GM12878 (cell line): ENCODE results near the gene SLC12A5. TPM values are rescaled to one million over a fixed set of nuclear protein-coding genes. Genes with fewer than 3 reads are reported as not detected.
A peak's percentile ranks its signal among the peaks of the same experiment; 100 is the strongest.

Experiments
- BHLHE40 ChIP-seq, 2 experiments: fragments of 450-650 bp in 1 of 2; IDR thresholded peaks; 2 replicates each; pipeline ENCODE4 v1.6.1; 2011 to 2017; ENCODE audit warnings: low read depth in 2 of 2, borderline replicate concordance in 1 of 2, improper control_type of control experiment in 1 of 2, low read length in 1 of 2, mild to moderate bottlenecking in 1 of 2
- BMI1 ChIP-seq: fragments of 450-650 bp; IDR thresholded peaks from 2 replicates; pipeline ENCODE4 v1.6.1; 2016; ENCODE audit warnings: mild to moderate bottlenecking, moderate library complexity, borderline replicate concordance
- CHD4 ChIP-seq: fragments of 200-600 bp; sonication (generic); IDR thresholded peaks from 2 replicates; pipeline ENCODE4 v1.6.1; 2016; ENCODE audit warnings: mild to moderate bottlenecking
- DPF2 ChIP-seq: fragments of 450-650 bp; IDR thresholded peaks from 2 replicates; pipeline ENCODE4 v1.6.1; 2017; ENCODE audit warnings: mild to moderate bottlenecking
- HDAC6 ChIP-seq: fragments of 200-600 bp; sonication (generic); IDR thresholded peaks from one replicate; pipeline ENCODE4 v1.8.0; 2017; ENCODE audit warnings: antibody characterized with exemption; ENCODE audit not compliant: unreplicated experiment
- JUNB ChIP-seq: IDR thresholded peaks from 2 replicates; pipeline ENCODE4 v1.6.1; 2016; ENCODE audit warnings: antibody characterized with exemption, mild to moderate bottlenecking
- MTA3 ChIP-seq: IDR thresholded peaks from 2 replicates; pipeline ENCODE4 v1.6.1; 2012; ENCODE audit warnings: low read length, inconsistent platforms, borderline replicate concordance
- NFXL1 ChIP-seq: fragments of 450-650 bp; IDR thresholded peaks from 2 replicates; pipeline ENCODE4 v1.6.1; 2017; ENCODE audit warnings: antibody characterized with exemption, mild to moderate bottlenecking, borderline replicate concordance
- NFYA ChIP-seq: IDR thresholded peaks from 2 replicates; pipeline ENCODE4 v1.6.1; 2011; ENCODE audit warnings: low read depth, mild to moderate bottlenecking, low read length, improper control_type of control experiment, borderline replicate concordance
- NR2C1 ChIP-seq: fragments of 450-650 bp; IDR thresholded peaks from 2 replicates; pipeline ENCODE4 v1.6.1; 2017; ENCODE audit warnings: antibody characterized with exemption, mild to moderate bottlenecking, moderate library complexity
- NRF1 ChIP-seq: conservative IDR thresholded peaks from 2 replicates; pipeline ENCODE4 v1.6.1; 2011; ENCODE audit warnings: mild to moderate bottlenecking, low read depth, low read length, improper control_type of control experiment
- POLR2A ChIP-seq: IDR thresholded peaks from 2 replicates; pipeline ENCODE4 v1.6.1; 2011; ENCODE audit warnings: low read depth, mild to moderate bottlenecking, low read length
- POLR2AphosphoS5 ChIP-seq: IDR thresholded peaks from 2 replicates; pipeline ENCODE4 v1.6.1; 2011; ENCODE audit warnings: mild to moderate bottlenecking, low read length, inconsistent platforms
- SMAD1 ChIP-seq: fragments of 450-650 bp; IDR thresholded peaks from 2 replicates; pipeline ENCODE4 v1.6.1; 2018; ENCODE audit warnings: mild to moderate bottlenecking, low read depth; ENCODE audit not compliant: partially characterized antibody
- SMARCA5 ChIP-seq: fragments of 450-650 bp; IDR thresholded peaks from 2 replicates; pipeline ENCODE4 v1.6.1; 2017; ENCODE audit warnings: mild to moderate bottlenecking
- SREBF1 ChIP-seq: IDR thresholded peaks from 2 replicates; pipeline ENCODE4 v1.6.1; 2012; ENCODE audit warnings: mild to moderate bottlenecking, low read length
- STAT1 ChIP-seq: fragments of 450-650 bp; conservative IDR thresholded peaks from 2 replicates; pipeline ENCODE4 v1.6.1; 2014; ENCODE audit warnings: antibody characterized with exemption, mild to moderate bottlenecking
- STAT3 ChIP-seq: IDR thresholded peaks from 2 replicates; pipeline ENCODE4 v1.6.1; 2011; ENCODE audit warnings: low read depth, low read length, improper control_type of control experiment
- TCF3 ChIP-seq: IDR thresholded peaks from 2 replicates; pipeline ENCODE4 v1.6.1; 2012; ENCODE audit warnings: low read depth, mild to moderate bottlenecking, low read length, borderline replicate concordance; ENCODE audit not compliant: insufficient read depth
- ZBTB11 ChIP-seq: fragments of 450-650 bp; formaldehyde crosslinking; IDR thresholded peaks from 2 replicates; pipeline ENCODE4 v1.5.0; 2022; ENCODE audit warnings: mild to moderate bottlenecking, missing genetic modification characterization
- ZNF207 ChIP-seq: fragments of 450-650 bp; IDR thresholded peaks from 2 replicates; pipeline ENCODE4 v1.6.1; 2014; ENCODE audit warnings: antibody characterized with exemption, mild to moderate bottlenecking, borderline replicate concordance
- ZSCAN29 ChIP-seq: fragments of 450-650 bp; IDR thresholded peaks from 2 replicates; pipeline ENCODE4 v1.6.1; 2017; ENCODE audit warnings: mild to moderate bottlenecking, moderate library complexity
- polyA plus RNA-seq, 11 experiments: library from polyadenylated mRNA; depleted of rRNA in 4 of 11; unstranded in 6 of 11; stranded (reverse) in 5 of 11; fragments of >200 nt; fragmentation: Nextera tagmentation in 4 of 11; fragmentation: Illumina TruSeq in 1 of 11; extraction: Ambion mirVana in 4 of 11; extraction: Trizol in 1 of 11; gene quantifications; 1 replicate in 1 of 11; 2 replicates in 10 of 11; pipeline versions ENCODE4 v1.2.1 to v1.2.3, GENCODE V29; 2011 to 2016; ENCODE audit warnings: inconsistent platforms in 2 of 11, missing spikeins in 2 of 11, low read depth in 1 of 11
- total RNA-seq, 4 experiments: library from RNA; depleted of rRNA in 3 of 4; stranded (reverse); fragments of >200 nt in 3 of 4; fragmentation: Illumina TruSeq in 1 of 4; extraction: Trizol in 1 of 4; gene quantifications; 2 replicates each; pipeline versions ENCODE4 v1.2.1 to v1.2.3, GENCODE V29; 2013 to 2021
- TF ChIP-seq, protein P1 (sequence below): IDR thresholded peaks from 2 replicates; pipeline ENCODE4 v1.6.1; 2011; ENCODE audit warnings: low read depth, mild to moderate bottlenecking, low read length, moderate library complexity, borderline replicate concordance; ENCODE audit errors: extremely low read depth
- TF ChIP-seq, protein P2 (sequence below): IDR thresholded peaks from 2 replicates; pipeline ENCODE4 v1.6.1; 2012; ENCODE audit warnings: low read depth, low read length, improper control_type of control experiment

SLC12A5 gene
- total and polyA plus RNA-seq, 10 of the 15 experiments (the other 5 are each of a cell fraction or from before 2014, with no cell fraction given), result 0.26 to 2.7 (median 1.2) TPM

GRCh38 chr20:46089417-46090388 lies 60.7 kb downstream of the SLC12A5 start, which contains the start of gene NCOA5 (continued):
- TF ChIP-seq, protein P1, sequence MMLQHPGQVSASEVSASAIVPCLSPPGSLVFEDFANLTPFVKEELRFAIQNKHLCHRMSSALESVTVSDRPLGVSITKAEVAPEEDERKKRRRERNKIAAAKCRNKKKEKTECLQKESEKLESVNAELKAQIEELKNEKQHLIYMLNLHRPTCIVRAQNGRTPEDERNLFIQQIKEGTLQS, result peak; percentile 90
- peak; percentile 92 for TF ChIP-seq DPF2
- TF ChIP-seq ZNF207, result peak; percentile 95; the same call in 1 of the 2 replicates
- TF ChIP-seq SMARCA5, result peak; percentile 95; the same call in 1 of the 2 replicates
- TF ChIP-seq TCF3, result peak; percentile 86
- no peak for TF ChIP-seq SREBF1
- peak; percentile 93 for TF ChIP-seq POLR2AphosphoS5
- no peak for TF ChIP-seq CHD4
- TF ChIP-seq, protein P2, sequence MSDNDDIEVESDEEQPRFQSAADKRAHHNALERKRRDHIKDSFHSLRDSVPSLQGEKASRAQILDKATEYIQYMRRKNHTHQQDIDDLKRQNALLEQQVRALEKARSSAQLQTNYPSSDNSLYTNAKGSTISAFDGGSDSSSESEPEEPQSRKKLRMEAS, result peak; percentile 74; the same call in 1 of the 2 replicates
- TF ChIP-seq MTA3, result no peak
- TF ChIP-seq NR2C1, result peak; percentile 76
- TF ChIP-seq NFXL1, result peak; percentile 89
- TF ChIP-seq ZSCAN29, result peak; percentile 75
- peak; percentile 57 for TF ChIP-seq HDAC6
- TF ChIP-seq NFYA, result no peak
- TF ChIP-seq SMAD1, result no peak
- TF ChIP-seq STAT3, result no peak
- TF ChIP-seq BMI1, result peak; percentile 99
- peak; percentile 74; the same call in 1 of the 2 replicates for TF ChIP-seq STAT1
- peak; percentile 48 to 74; a peak in 3 of 4 replicates for TF ChIP-seq BHLHE40 (IDR thresholded peaks at IDR 0.05; ENCODE audit: borderline replicate concordance in 1 of 2, low read depth in 2 of 2, low read length in 1 of 2)
- peak; percentile 96 for TF ChIP-seq POLR2A
- TF ChIP-seq JUNB, result no peak
- TF ChIP-seq ZBTB11 (CRISPR knock-in tag), result no peak
- TF ChIP-seq NRF1, result peak; percentile 64
